ENCODE measurements around the gene NXPH4. TPM values are rescaled to one million over a fixed set of nuclear protein-coding genes. Genes with fewer than 3 reads are reported as not detected.

NXPH4 gene
- total RNA-seq, 4 donors from 2014 or later = not detected

GRCh38 chr12:57268264-57268663 is 51.7 kb downstream of the NXPH4 start:
- Histone ChIP-seq H3K36me3 (peaks cover 44 to 88% (median 58%) of the 10 kb centered on the region in 4 donors), H3K27ac (replicated peaks in 1 of 4) (no peak overlapping the region), H3K4me3 (no peak overlapping the region), H3K9me3 (no peaks in the 10 kb centered on the region), H3K27me3 (no peaks in the 10 kb centered on the region), H3K4me1 (peaks cover 0 to 9% (median 7%) of the 10 kb centered on the region in 4 donors)
- WGBS = 84% methylated on average over 7 of the region's 7 CpGs
- TF ChIP-seq POLR2AphosphoS5 (IDR thresholded peaks at IDR 0.05) (no peak), POLR2A (IDR thresholded peaks at IDR 0.05; ENCODE audit: low read depth) (no peak), EP300 (IDR thresholded peaks at IDR 0.05) (no peak), CTCF (IDR thresholded peaks at IDR 0.05) (no peak)
- DNase-seq (ENCODE audit: extremely low spot score) = no peak
- intact Hi-C loops (cut with DNase I) = no loop called here

GRCh38 chr12:57270966-57271470 is 54.4 kb downstream of the NXPH4 start:
- no peak overlapping the region for H3K27ac ChIP-seq (replicated peaks in 1 of 4)
- H3K4me1 ChIP-seq = peaks cover 0 to 8% (median 0%) of the 10 kb centered on the region in 4 donors
- H3K27me3 ChIP-seq = no peaks in the 10 kb centered on the region
- intact Hi-C loops (cut with DNase I) = no loop called here
- no peak for DNase-seq (ENCODE audit: extremely low spot score)
- no peak for TF ChIP-seq POLR2AphosphoS5 (IDR thresholded peaks at IDR 0.05)
- H3K4me3 ChIP-seq = no peak overlapping the region
- H3K9me3 ChIP-seq = no peaks in the 10 kb centered on the region
- 89% methylated on average over 1 of the region's 1 CpG for WGBS
- H3K36me3 ChIP-seq = peaks cover 40 to 96% (median 59%) of the 10 kb centered on the region in 4 donors

- no peak overlapping the region for H3K4me3 ChIP-seq
- intact Hi-C loops (cut with DNase I) = no loop called here
- TF ChIP-seq POLR2AphosphoS5 (IDR thresholded peaks at IDR 0.05) = no peak
- TF ChIP-seq POLR2A (IDR thresholded peaks at IDR 0.05; ENCODE audit: low read depth) = no peak
- TF ChIP-seq CTCF (IDR thresholded peaks at IDR 0.05) = no peak
- TF ChIP-seq EP300 (IDR thresholded peaks at IDR 0.05) = no peak
- no peaks in the 10 kb centered on the region for H3K27me3 ChIP-seq
- H3K9me3 ChIP-seq = no peaks in the 10 kb centered on the region
- H3K36me3 ChIP-seq = peaks cover 31 to 96% (median 49%) of the 10 kb centered on the region in 4 donors
- no peak for DNase-seq (ENCODE audit: extremely low spot score)
- H3K27ac ChIP-seq (replicated peaks in 1 of 4) = no peak overlapping the region
- 71% methylated on average over 7 of the region's 7 CpGs for WGBS
- peaks cover 0 to 8% (median 0%) of the 10 kb centered on the region in 4 donors for H3K4me1 ChIP-seq
Observed at GRCh38 chr12:57272337-57273151, 56.0 kb downstream of the NXPH4 start.

- no peaks in the 10 kb centered on the region for H3K27me3 ChIP-seq
- no peak for TF ChIP-seq EP300 (IDR thresholded peaks at IDR 0.05)
- TF ChIP-seq CTCF (IDR thresholded peaks at IDR 0.05) = no peak
- TF ChIP-seq POLR2AphosphoS5 (IDR thresholded peaks at IDR 0.05) = no peak
- no peak for TF ChIP-seq POLR2A (IDR thresholded peaks at IDR 0.05; ENCODE audit: low read depth)
- H3K27ac ChIP-seq (replicated peaks in 1 of 4) = no peak overlapping the region
- no peak for DNase-seq (ENCODE audit: extremely low spot score)
- peaks cover 23 to 96% (median 49%) of the 10 kb centered on the region in 4 donors for H3K36me3 ChIP-seq
- intact Hi-C loops (cut with DNase I) = no loop called here
- no peak overlapping the region for H3K4me3 ChIP-seq
- peaks cover 0 to 8% (median 0%) of the 10 kb centered on the region in 4 donors for H3K4me1 ChIP-seq
- H3K9me3 ChIP-seq = no peaks in the 10 kb centered on the region
Observed at GRCh38 chr12:57273516-57273915, 56.9 kb downstream of the NXPH4 start.

Small RNAs within 50 kb of the gene (small RNA-seq; reads per million reads assigned to genes)
- 0 to 0.08 (median 0) reads per million in 3 donors for gene MIR1228

Other genes with a start within 250 kb of the NXPH4 start
- 1 to 10 TPM; 5.0 to 9.1 (median 7.1) TPM for gene ZBTB39, start 210.2 kb upstream of the NXPH4 start, total RNA-seq
- not detected for gene TAC3, start 200.3 kb upstream of the NXPH4 start, total RNA-seq
- 1 to 10 TPM in 1 of 4 donors, under 1 TPM in 3; 0.06 to 1.1 (median 0.83) TPM for gene MYO1A, start 166.7 kb upstream of the NXPH4 start, total RNA-seq
- gene NEMP1, start 138.0 kb upstream of the NXPH4 start, total RNA-seq = 10 to 100 TPM in 2 of 4 donors, 1 to 10 TPM in 2; 8.3 to 11.8 (median 10.0) TPM
- gene NAB2, start 127.7 kb upstream of the NXPH4 start, total RNA-seq = 10 to 100 TPM; 21.6 to 41.5 (median 35.1) TPM
- 100 to 1,000 TPM; 111 to 168 (median 157) TPM for gene STAT6, start 105.4 kb upstream of the NXPH4 start, total RNA-seq
- gene LRP1, start 88.3 kb upstream of the NXPH4 start, total RNA-seq = 100 to 1,000 TPM; 203 to 338 (median 250) TPM
- gene LRP1-AS, start 69.2 kb upstream of the NXPH4 start, total RNA-seq = not detected
- 10 to 100 TPM; 22.8 to 60.4 (median 34.6) TPM for gene SHMT2, start 12.9 kb downstream of the NXPH4 start, total RNA-seq
- gene STAC3, start 34.4 kb downstream of the NXPH4 start, total RNA-seq = 1 to 10 TPM in 2 of 4 donors, under 1 TPM in 2; 0.42 to 1.7 (median 1.2) TPM
- gene R3HDM2, start 214.2 kb downstream of the NXPH4 start, total RNA-seq = 10 to 100 TPM; 30.3 to 41.5 (median 35.1) TPM
- not detected for gene INHBC, start 218.0 kb downstream of the NXPH4 start, total RNA-seq
- not detected for gene INHBE, start 238.5 kb downstream of the NXPH4 start, total RNA-seq
- under 1 TPM in 3 of 4 donors, not detected in 1; 0.17 to 0.98 (median 0.84) TPM for gene GLI1, start 243.0 kb downstream of the NXPH4 start, total RNA-seq

Measured in esophagus muscularis mucosa (tissue), 4 donors.